ENCODE data around the gene NUP42. TPM values are rescaled to one million over a fixed set of nuclear protein-coding genes. Genes with fewer than 3 reads are reported as not detected.

The NUP42 gene
- total RNA-seq, 2 donors from 2014 or later = 36.6 to 62.9 TPM

- 62% methylated on average over 4 of the region's 4 CpGs for WGBS
- no peaks in the 10 kb centered on the region for H3K27me3 ChIP-seq (replicated peaks; ENCODE audit: insufficient read depth)
- no peak overlapping the region for H3K27ac ChIP-seq
- intact Hi-C loops (cut with DNase I) = no loop called here
- no peaks in the 10 kb centered on the region for H3K9me3 ChIP-seq
- H3K36me3 ChIP-seq = no peaks in the 10 kb centered on the region
- DNase-seq (ENCODE audit: low spot score) = no peak
- TF ChIP-seq POLR2AphosphoS5 (IDR thresholded peaks at IDR 0.05) (no peak), POLR2A (IDR thresholded peaks at IDR 0.05) (no peak), CTCF (IDR thresholded peaks at IDR 0.05) (no peak)
- H3K4me3 ChIP-seq = no peak overlapping the region
- H3K4me1 ChIP-seq (replicated peaks) = no peaks in the 10 kb centered on the region
These were observed 45.1 kb downstream of the NUP42 start for GRCh38 chr7:23226844-23227450.

GRCh38 chr7:23228412-23228811 lies 46.6 kb downstream of the NUP42 start:
- no peaks in the 10 kb centered on the region for H3K36me3 ChIP-seq
- no peak for DNase-seq (ENCODE audit: low spot score)
- H3K27me3 ChIP-seq (replicated peaks; ENCODE audit: insufficient read depth) = no peaks in the 10 kb centered on the region
- WGBS = 94% methylated on average over 2 of the region's 2 CpGs
- no peaks in the 10 kb centered on the region for H3K9me3 ChIP-seq
- intact Hi-C loops (cut with DNase I) = no loop called here
- TF ChIP-seq POLR2AphosphoS5 (IDR thresholded peaks at IDR 0.05) = no peak
- no peak for TF ChIP-seq POLR2A (IDR thresholded peaks at IDR 0.05)
- no peak for TF ChIP-seq CTCF (IDR thresholded peaks at IDR 0.05)
- H3K4me1 ChIP-seq (replicated peaks) = no peaks in the 10 kb centered on the region
- H3K4me3 ChIP-seq = no peak overlapping the region
- H3K27ac ChIP-seq = no peak overlapping the region

DNA sequence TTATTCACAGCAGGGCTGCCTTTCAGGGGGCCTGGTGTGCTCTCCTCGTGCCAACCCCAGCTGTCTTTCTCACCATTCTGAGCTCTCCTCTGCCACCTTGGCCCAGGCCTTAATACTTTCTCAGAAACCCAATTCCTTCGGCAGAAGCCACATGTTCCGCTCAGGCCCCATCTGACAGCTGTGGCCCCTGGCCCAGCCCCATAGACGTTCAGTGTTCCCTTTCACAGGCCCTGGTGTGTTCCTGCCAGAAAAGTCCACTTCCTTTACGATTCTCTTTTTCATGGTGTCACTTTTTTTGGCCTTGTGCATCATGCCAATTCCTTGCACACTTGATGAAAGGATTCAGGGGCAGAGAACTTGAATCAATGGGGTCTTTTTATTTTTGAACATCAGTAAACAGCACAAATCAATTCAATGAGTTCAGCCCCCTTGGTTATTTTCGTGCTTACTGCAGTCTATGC lies 48.8 kb downstream of the NUP42 start:
- Histone ChIP-seq H3K36me3 (no peaks in the 10 kb centered on the region), H3K27ac (no peak overlapping the region), H3K4me3 (no peak overlapping the region), H3K9me3 (no peaks in the 10 kb centered on the region), H3K27me3 (replicated peaks; ENCODE audit: insufficient read depth) (no peaks in the 10 kb centered on the region), H3K4me1 (replicated peaks) (no peaks in the 10 kb centered on the region)
- 53% methylated on average over 6 of the region's 6 CpGs for WGBS
- no peak for TF ChIP-seq CTCF (IDR thresholded peaks at IDR 0.05)
- TF ChIP-seq POLR2A (IDR thresholded peaks at IDR 0.05) = no peak
- TF ChIP-seq POLR2AphosphoS5 (IDR thresholded peaks at IDR 0.05) = no peak
- intact Hi-C loops (cut with DNase I) = no loop called here
- no peak for DNase-seq (ENCODE audit: low spot score)

DNA sequence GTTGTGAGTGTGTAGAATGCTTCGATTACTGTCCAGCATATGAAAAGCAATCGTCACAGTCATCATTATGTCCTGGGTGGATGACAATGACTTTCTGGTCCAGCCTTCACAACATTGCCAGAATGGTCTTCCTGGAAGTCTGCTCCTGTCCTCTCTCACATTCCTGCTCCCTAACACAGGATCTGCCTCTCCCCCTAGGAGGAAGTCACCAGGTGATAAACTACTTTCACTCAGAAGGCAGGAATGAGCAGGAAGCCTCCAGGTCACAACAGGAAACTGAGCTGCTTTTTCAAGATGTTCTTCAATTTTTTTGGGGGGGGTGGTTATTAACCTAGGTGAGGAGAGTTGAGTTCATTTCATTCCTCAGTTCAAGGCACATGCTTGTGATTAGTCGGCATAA lies 51.1 kb downstream of the NUP42 start:
- Histone ChIP-seq H3K4me3 (no peak overlapping the region), H3K9me3 (no peaks in the 10 kb centered on the region), H3K36me3 (no peaks in the 10 kb centered on the region), H3K4me1 (replicated peaks) (no peaks in the 10 kb centered on the region), H3K27ac (no peak overlapping the region), H3K27me3 (replicated peaks; ENCODE audit: insufficient read depth) (no peaks in the 10 kb centered on the region)
- intact Hi-C loops (cut with DNase I) = no loop called here
- WGBS = 90% methylated on average over 3 of the region's 3 CpGs
- DNase-seq (ENCODE audit: low spot score) = no peak
- TF ChIP-seq POLR2AphosphoS5 (IDR thresholded peaks at IDR 0.05) = no peak
- no peak for TF ChIP-seq CTCF (IDR thresholded peaks at IDR 0.05)
- TF ChIP-seq POLR2A (IDR thresholded peaks at IDR 0.05) = no peak

- Histone ChIP-seq H3K36me3 (no peaks in the 10 kb centered on the region), H3K27me3 (replicated peaks; ENCODE audit: insufficient read depth) (no peaks in the 10 kb centered on the region), H3K4me1 (replicated peaks) (no peaks in the 10 kb centered on the region), H3K4me3 (no peak overlapping the region), H3K27ac (no peak overlapping the region), H3K9me3 (no peaks in the 10 kb centered on the region)
- intact Hi-C loops (cut with DNase I) = no loop called here
- no peak for DNase-seq (ENCODE audit: low spot score)
- TF ChIP-seq CTCF (IDR thresholded peaks at IDR 0.05) (no peak), POLR2AphosphoS5 (IDR thresholded peaks at IDR 0.05) (no peak), POLR2A (IDR thresholded peaks at IDR 0.05) (no peak)
- WGBS = 59% methylated on average over 9 of the region's 9 CpGs
These were observed 52.9 kb downstream of the NUP42 start for GRCh38 chr7:23234569-23235296.

Data from prostate gland (tissue), 2 donors.